ENCODE data around the gene PRR33. TPM values are rescaled to one million over a fixed set of nuclear protein-coding genes. Genes with fewer than 3 reads are reported as not detected.

Gene PRR33
- total and polyA plus RNA-seq, 10 of the 15 experiments (the other 5 are each of a cell fraction or from before 2014, with no cell fraction given): 0.02 to 1.0 (median 0.38) TPM; not detected in 6

DNA sequence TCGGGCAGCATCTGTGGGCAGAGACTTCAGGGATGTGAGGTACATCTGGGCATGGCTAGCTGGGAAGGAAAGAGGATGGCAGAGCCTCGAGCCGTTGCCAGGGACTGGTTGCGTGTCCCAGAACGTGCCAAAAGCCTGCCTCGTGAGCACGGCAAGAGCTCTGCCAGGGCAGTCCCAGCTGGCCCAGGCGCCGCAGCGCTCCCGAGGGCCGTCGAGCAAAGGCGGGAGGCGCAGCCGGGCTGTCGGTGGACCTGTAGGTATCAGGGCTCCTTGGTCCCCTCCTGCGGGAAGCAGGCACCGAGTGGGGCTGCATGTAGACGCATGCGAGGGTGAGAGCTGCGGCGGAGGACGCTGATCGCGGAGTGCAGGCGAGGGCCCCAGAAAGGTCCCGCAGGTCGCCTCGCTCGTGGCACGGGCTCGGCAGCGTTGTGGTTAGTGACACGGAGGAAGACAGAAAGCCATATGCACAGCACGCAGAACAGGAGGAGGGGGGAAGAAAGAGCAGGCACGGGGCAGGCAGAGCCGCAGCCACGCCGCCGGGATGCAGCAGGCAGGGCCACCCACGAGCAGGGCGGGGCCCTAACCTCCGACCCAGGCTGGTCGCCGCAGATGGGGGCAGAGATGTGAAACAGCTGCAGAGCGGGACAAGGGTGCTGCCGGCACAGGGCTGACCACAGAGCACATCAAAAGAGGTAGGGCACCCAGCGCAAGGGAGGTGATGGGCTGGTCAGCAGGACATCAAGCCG is 20.8 kb downstream of the PRR33 start:
- Histone ChIP-seq H3K4me1 (ENCODE audit: control insufficient read depth, insufficient read depth, low read length) (no peaks in the 10 kb centered on the region), H3K27me3 (replicated peaks in 1 of 2; ENCODE audit: control insufficient read depth in 2 of 2, insufficient read depth in 2 of 2, low read length in 1 of 2) (no peaks in the 10 kb centered on the region), H3K4me2 (ENCODE audit: control insufficient read depth, insufficient read depth) (no peak overlapping the region), H2AFZ (ENCODE audit: control insufficient read depth, low read depth, low read length) (no peak overlapping the region), H3K9ac (ENCODE audit: control insufficient read depth, insufficient read depth, low read length) (no peak overlapping the region), H3K36me3 (ENCODE audit: control insufficient read depth in 2 of 2, insufficient read depth in 2 of 2, low read length in 1 of 2) (peaks cover 0 to 6% of the 10 kb centered on the region in 2 experiments; a peak in 3 of 4 replicates), H3K4me3 (no peak overlapping the region), H3K9me3 (replicated peaks; ENCODE audit: control insufficient read depth, insufficient read depth, low read length) (no peaks in the 10 kb centered on the region), H4K20me1 (ENCODE audit: control insufficient read depth, insufficient read depth) (no peaks in the 10 kb centered on the region; the same call in 1 of the 2 replicates), H3K27ac (ENCODE audit: control insufficient read depth, insufficient read depth) (no peak overlapping the region), H3K79me2 (ENCODE audit: control insufficient read depth, insufficient read depth, low read length) (peaks cover 2% of the 10 kb centered on the region)
- BruUV-seq (replicated peaks): no TSS peak
- WGBS (ENCODE audit: insufficient coverage, insufficient replicate concordance, low lambda C conversion rate, missing lambda C conversion rate): 81% methylated on average over 40 of the region's 50 CpGs
- ChIA-PET POLR2A (interaction anchor here (1.5 kb wide), 1 partner anchor 11 kb away, joined by 3 read pairs; no protein-coding TSS in a partner anchor), CTCF (interaction anchor here (1.8 kb wide), 1 partner anchor 12 kb away, joined by 5 read pairs; no protein-coding TSS in a partner anchor), SMC1A (ENCODE audit: uncharacterized antibody, unreplicated experiment) (no interaction called here), RAD21 (ENCODE audit: unreplicated experiment) (no interaction called here)
- TF ChIP-seq SIN3A (IDR thresholded peaks at IDR 0.05; ENCODE audit: low read depth, low read length): no peak
- TF ChIP-seq SUPT20H (IDR thresholded peaks at IDR 0.05; ENCODE audit: borderline replicate concordance, control insufficient read depth, low read depth, low read length): no peak
- TF ChIP-seq HDAC2 (IDR thresholded peaks at IDR 0.05): no peak
- TF ChIP-seq CBX5 (IDR thresholded peaks at IDR 0.05; ENCODE audit: low read depth): no peak
- no peak for TF ChIP-seq E2F8 (IDR thresholded peaks at IDR 0.05; ENCODE audit: low read depth, partially characterized antibody)
- TF ChIP-seq NFYA (IDR thresholded peaks at IDR 0.05; ENCODE audit: borderline replicate concordance, low read depth, low read length): no peak
- TF ChIP-seq PBX3 (IDR thresholded peaks at IDR 0.05; ENCODE audit: insufficient replicate concordance, low read depth, low read length): no peak
- no peak for TF ChIP-seq RAD21 (IDR thresholded peaks at IDR 0.05; ENCODE audit: insufficient read depth, low read depth, low read length)
- TF ChIP-seq NR2C2 (IDR thresholded peaks at IDR 0.05; ENCODE audit: borderline replicate concordance, control insufficient read depth, insufficient read length, low read depth): no peak
- TF ChIP-seq GATAD2B (conservative IDR thresholded peaks at IDR 0.05; ENCODE audit: low read depth): no peak
- TF ChIP-seq, protein P1, sequence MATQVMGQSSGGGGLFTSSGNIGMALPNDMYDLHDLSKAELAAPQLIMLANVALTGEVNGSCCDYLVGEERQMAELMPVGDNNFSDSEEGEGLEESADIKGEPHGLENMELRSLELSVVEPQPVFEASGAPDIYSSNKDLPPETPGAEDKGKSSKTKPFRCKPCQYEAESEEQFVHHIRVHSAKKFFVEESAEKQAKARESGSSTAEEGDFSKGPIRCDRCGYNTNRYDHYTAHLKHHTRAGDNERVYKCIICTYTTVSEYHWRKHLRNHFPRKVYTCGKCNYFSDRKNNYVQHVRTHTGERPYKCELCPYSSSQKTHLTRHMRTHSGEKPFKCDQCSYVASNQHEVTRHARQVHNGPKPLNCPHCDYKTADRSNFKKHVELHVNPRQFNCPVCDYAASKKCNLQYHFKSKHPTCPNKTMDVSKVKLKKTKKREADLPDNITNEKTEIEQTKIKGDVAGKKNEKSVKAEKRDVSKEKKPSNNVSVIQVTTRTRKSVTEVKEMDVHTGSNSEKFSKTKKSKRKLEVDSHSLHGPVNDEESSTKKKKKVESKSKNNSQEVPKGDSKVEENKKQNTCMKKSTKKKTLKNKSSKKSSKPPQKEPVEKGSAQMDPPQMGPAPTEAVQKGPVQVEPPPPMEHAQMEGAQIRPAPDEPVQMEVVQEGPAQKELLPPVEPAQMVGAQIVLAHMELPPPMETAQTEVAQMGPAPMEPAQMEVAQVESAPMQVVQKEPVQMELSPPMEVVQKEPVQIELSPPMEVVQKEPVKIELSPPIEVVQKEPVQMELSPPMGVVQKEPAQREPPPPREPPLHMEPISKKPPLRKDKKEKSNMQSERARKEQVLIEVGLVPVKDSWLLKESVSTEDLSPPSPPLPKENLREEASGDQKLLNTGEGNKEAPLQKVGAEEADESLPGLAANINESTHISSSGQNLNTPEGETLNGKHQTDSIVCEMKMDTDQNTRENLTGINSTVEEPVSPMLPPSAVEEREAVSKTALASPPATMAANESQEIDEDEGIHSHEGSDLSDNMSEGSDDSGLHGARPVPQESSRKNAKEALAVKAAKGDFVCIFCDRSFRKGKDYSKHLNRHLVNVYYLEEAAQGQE (IDR thresholded peaks at IDR 0.05; ENCODE audit: low read depth, low read length): no peak
- no peak for ATAC-seq
- in situ Hi-C loops (cut with MboI) (no loop called here), intact Hi-C loops (cut with micrococcal nuclease; ENCODE audit: unreplicated experiment) (no loop called here)
- no peak for FAIRE-seq
- no peak for DNase-seq (ENCODE audit: low read depth, low spot score)
